ENCODE data around the gene MTX2. TPM values are rescaled to one million over a fixed set of nuclear protein-coding genes. Genes with fewer than 3 reads are reported as not detected.

Gene MTX2
- total and polyA plus RNA-seq, 2 donors (not counting 3 experiments of a cell fraction or from before 2014, with no cell fraction given) = 31.3 TPM

GRCh38 chr2:176227874-176228273 lies 41.4 kb upstream of the MTX2 start:
- ChIA-PET POLR2A (no interaction called here), CTCF (interaction anchor here (1.2 to 2.6 kb wide), 3 partner anchors 13 to 48 kb away, joined by 3 to 7 read pairs (median 5); no protein-coding TSS in a partner anchor)
- no peaks in the 10 kb centered on the region for H3K9me1 ChIP-seq (replicated peaks; ENCODE audit: control insufficient read depth, extremely low read depth, insufficient read depth, low read length)
- dilution Hi-C loops (cut with MboI; ENCODE audit: extremely low pct_ligation_motif_present, low sequenced_read_pairs) (no loop called here), intact Hi-C loops (cut with micrococcal nuclease) (no loop called here)
- H3K4me2 ChIP-seq (ENCODE audit: insufficient read depth, low read length) = no peak overlapping the region
- no peak overlapping the region for H2AFZ ChIP-seq (ENCODE audit: low read depth, low read length)
- no peaks in the 10 kb centered on the region for H3K36me3 ChIP-seq (ENCODE audit: control insufficient read depth in 2 of 2, extremely low read depth in 1 of 2, insufficient read depth in 2 of 2, low read length in 2 of 2)
- DNase-seq (ENCODE audit: low read depth, low spot score) = no peak
- no peak for TF ChIP-seq JUN (IDR thresholded peaks at IDR 0.05; ENCODE audit: borderline replicate concordance, insufficient read depth, insufficient read length, low read depth)
- TF ChIP-seq CTCF (IDR thresholded peaks at IDR 0.05; ENCODE audit: extremely low read depth in 1 of 2, insufficient read depth in 1 of 2, low read depth in 1 of 2, low read length in 2 of 2) = no peak
- no peak for TF ChIP-seq MYC (IDR thresholded peaks at IDR 0.05; ENCODE audit: low read depth, low read length)
- no peak for TF ChIP-seq POLR2AphosphoS5 (IDR thresholded peaks at IDR 0.05; ENCODE audit: insufficient read depth, low read depth, low read length)
- TF ChIP-seq FOS (IDR thresholded peaks at IDR 0.05; ENCODE audit: borderline replicate concordance, insufficient read depth, low read length) = no peak
- no peak for TF ChIP-seq GATA2 (IDR thresholded peaks at IDR 0.05; ENCODE audit: insufficient read depth, insufficient read length, low read depth, low read length)
- no peak for TF ChIP-seq MAX (IDR thresholded peaks at IDR 0.05; ENCODE audit: insufficient read depth, insufficient read length)
- TF ChIP-seq EZH2 (IDR thresholded peaks at IDR 0.05; ENCODE audit: borderline replicate concordance, low read depth, low read length, severe bottlenecking) = no peak
- no peak for TF ChIP-seq POLR2A (IDR thresholded peaks at IDR 0.05; ENCODE audit: low read depth, low read length)
- no peaks in the 10 kb centered on the region for H4K20me1 ChIP-seq (replicated peaks; ENCODE audit: control insufficient read depth, extremely low read depth, insufficient read depth, low read length)
- H3K79me2 ChIP-seq (ENCODE audit: control insufficient read depth, insufficient read depth, low read length) = no peaks in the 10 kb centered on the region
- H3K4me3 ChIP-seq (replicated peaks in 1 of 3; ENCODE audit: insufficient read depth in 1 of 3, low read depth in 1 of 3, low read length in 3 of 3) = no peak overlapping the region
- FAIRE-seq = no peak
- H3K27ac ChIP-seq (ENCODE audit: insufficient read depth, low read depth, low read length) = no peak overlapping the region
- no peak overlapping the region for H3K9ac ChIP-seq (replicated peaks; ENCODE audit: extremely low read depth, insufficient read depth, low read length)
- BruUV-seq (replicated peaks) = no TSS peak
- no peaks in the 10 kb centered on the region for H3K27me3 ChIP-seq (ENCODE audit: control insufficient read depth in 2 of 2, insufficient read depth in 2 of 2, low read length in 2 of 2)
- H3K4me1 ChIP-seq (ENCODE audit: control insufficient read depth, extremely low read depth, insufficient read depth, low read length) = no peaks in the 10 kb centered on the region
- no peaks in the 10 kb centered on the region for H3K9me3 ChIP-seq (replicated peaks; ENCODE audit: control insufficient read depth, insufficient read depth, low read length)
